Spleen (tissue), 7 donors: ENCODE results near the gene CCDC194.

ENCODE experiments used
- POLR2A ChIP-seq, 3 donors: fragments of 450-650 bp; IDR thresholded peaks; one replicate each; pipeline ENCODE4 v1.5.1; 2017; ENCODE audit warnings: antibody characterized with exemption in 3 of 3, mild to moderate bottlenecking in 1 of 3
- POLR2AphosphoS5 ChIP-seq, 3 donors: sonication (generic); formaldehyde crosslinking; IDR thresholded peaks; one replicate each; pipeline ENCODE4 v1.5.1; 2017; ENCODE audit warnings: antibody characterized with exemption in 3 of 3
- TF ChIP-seq, protein P1 (sequence below), 11 experiments: fragments of 200-600 bp in 7 of 11; fragments of 450-650 bp in 4 of 11; sonication (generic) in 4 of 11; IDR thresholded peaks in 8 of 11; conservative IDR thresholded peaks in 3 of 11; 1 replicate in 7 of 11; 2 replicates in 4 of 11; pipeline versions ENCODE4 v1.4.0 to v1.8.0; 2016 to 2021; ENCODE audit warnings: antibody characterized with exemption in 11 of 11, inconsistent platforms in 4 of 11, mild to moderate bottlenecking in 1 of 11
- donor health status: DM: no; HTN: no; CAD: no; lungs with moderate emphysema.
- donor health status: DM: no; HTN: no; CAD: no.
- donor health status: DM: no; HTN: no; CAD: no.

DNA sequence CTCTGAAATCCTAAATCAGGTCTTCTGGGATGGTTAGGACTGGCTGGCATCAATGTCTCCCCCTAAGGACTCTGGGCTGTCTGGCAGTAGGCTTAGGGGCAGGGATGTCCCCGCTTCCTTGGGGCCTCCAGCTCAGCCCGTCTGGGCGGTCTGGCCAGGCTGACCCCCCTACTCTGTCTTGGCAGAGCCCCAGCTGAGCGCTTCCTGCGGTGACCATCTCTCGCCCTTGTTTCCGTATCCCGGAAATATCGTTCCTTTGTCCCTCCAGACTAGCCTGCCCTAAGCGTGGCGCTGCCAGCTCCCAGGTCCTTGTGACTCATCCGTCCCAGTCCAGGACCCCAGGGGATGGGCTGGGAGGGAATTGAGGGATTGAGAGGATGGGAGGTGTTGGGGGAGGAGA lies 45.3 kb downstream of the CCDC194 start:
- TF ChIP-seq, protein P1, sequence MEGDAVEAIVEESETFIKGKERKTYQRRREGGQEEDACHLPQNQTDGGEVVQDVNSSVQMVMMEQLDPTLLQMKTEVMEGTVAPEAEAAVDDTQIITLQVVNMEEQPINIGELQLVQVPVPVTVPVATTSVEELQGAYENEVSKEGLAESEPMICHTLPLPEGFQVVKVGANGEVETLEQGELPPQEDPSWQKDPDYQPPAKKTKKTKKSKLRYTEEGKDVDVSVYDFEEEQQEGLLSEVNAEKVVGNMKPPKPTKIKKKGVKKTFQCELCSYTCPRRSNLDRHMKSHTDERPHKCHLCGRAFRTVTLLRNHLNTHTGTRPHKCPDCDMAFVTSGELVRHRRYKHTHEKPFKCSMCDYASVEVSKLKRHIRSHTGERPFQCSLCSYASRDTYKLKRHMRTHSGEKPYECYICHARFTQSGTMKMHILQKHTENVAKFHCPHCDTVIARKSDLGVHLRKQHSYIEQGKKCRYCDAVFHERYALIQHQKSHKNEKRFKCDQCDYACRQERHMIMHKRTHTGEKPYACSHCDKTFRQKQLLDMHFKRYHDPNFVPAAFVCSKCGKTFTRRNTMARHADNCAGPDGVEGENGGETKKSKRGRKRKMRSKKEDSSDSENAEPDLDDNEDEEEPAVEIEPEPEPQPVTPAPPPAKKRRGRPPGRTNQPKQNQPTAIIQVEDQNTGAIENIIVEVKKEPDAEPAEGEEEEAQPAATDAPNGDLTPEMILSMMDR (IDR thresholded peaks at IDR 0.05 in 8 of 11, conservative IDR thresholded peaks at IDR 0.05 in 3 of 11), result no peak
- no peak for TF ChIP-seq POLR2A (IDR thresholded peaks at IDR 0.05)
- peak; percentile 81 to 91 (median 88) for TF ChIP-seq POLR2AphosphoS5 (IDR thresholded peaks at IDR 0.05)
